BLaER1 (cell line): ENCODE measurements around the gene SEPTIN8.
"Not testable (repeated sequence)": the region's sequence is repeated elsewhere in the genome, so short reads cannot be mapped to it uniquely, and the experiment has no call there.

ENCODE experiments used
- H3K27ac ChIP-seq: shearing (Covaris generic); formaldehyde crosslinking; 2 replicates; pipeline ENCODE4 v1.8.1; 2022
- H3K27me3 ChIP-seq: shearing (Covaris generic); formaldehyde crosslinking; 2 replicates; pipeline ENCODE4 v1.8.1; 2022
- H3K36me3 ChIP-seq: shearing (Covaris generic); formaldehyde crosslinking; 2 replicates; pipeline ENCODE4 v1.8.1; 2022
- H3K4me1 ChIP-seq: shearing (Covaris generic); formaldehyde crosslinking; 2 replicates; pipeline ENCODE4 v1.8.1; 2022
- H3K4me2 ChIP-seq: shearing (Covaris generic); formaldehyde crosslinking; 2 replicates; pipeline ENCODE4 v1.8.1; 2022
- H3K4me3 ChIP-seq: shearing (Covaris generic); formaldehyde crosslinking; 2 replicates; pipeline ENCODE4 v1.8.1; 2022
- H3K9ac ChIP-seq: shearing (Covaris generic); formaldehyde crosslinking; 2 replicates; pipeline ENCODE4 v1.8.1; 2022
- H3K9me3 ChIP-seq: shearing (Covaris generic); formaldehyde crosslinking; 2 replicates; pipeline ENCODE4 v1.8.1; 2022
- H4K20me1 ChIP-seq: shearing (Covaris generic); formaldehyde crosslinking; 2 replicates; pipeline ENCODE4 v1.8.1; 2022
- Cebpa-rat ChIP-seq: shearing (Covaris generic); IDR thresholded peaks from 2 replicates; pipeline ENCODE4 v1.8.1; 2022

The SEPTIN8 gene

DNA sequence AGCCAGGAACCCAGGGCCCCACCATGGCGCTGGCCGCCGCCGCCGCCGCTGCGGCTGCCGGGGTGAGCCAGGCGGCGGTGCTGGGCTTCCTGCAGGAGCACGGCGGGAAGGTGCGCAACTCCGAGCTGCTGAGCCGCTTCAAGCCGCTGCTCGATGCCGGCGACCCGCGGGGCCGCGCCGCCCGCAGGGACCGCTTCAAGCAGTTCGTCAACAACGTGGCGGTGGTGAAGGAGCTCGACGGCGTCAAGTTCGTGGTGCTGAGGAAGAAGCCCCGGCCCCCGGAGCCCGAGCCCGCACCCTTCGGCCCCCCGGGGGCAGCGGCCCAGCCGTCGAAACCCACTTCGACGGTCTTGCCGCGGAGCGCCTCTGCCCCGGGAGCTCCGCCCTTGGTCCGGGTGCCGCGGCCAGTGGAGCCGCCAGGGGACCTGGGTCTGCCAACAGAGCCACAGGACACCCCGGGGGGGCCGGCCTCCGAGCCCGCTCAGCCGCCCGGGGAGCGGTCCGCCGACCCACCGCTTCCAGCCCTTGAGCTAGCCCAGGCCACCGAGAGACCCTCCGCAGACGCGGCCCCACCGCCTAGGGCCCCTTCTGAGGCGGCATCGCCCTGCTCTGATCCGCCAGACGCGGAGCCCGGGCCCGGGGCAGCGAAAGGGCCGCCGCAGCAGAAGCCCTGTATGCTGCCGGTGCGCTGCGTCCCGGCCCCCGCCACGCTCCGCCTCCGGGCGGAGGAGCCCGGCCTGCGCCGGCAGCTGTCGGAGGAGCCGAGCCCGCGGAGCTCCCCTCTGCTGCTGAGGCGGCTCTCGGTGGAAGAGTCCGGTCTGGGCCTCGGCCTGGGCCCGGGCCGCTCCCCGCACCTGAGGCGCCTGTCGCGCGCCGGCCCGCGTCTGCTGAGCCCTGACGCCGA, 36.8 kb upstream of the SEPTIN8 start:
- Histone ChIP-seq H3K27me3 (peaks cover 75% of the 10 kb centered on the region), H4K20me1 (peaks cover 26% of the 10 kb centered on the region), H3K27ac (no peak overlapping the region), H3K4me1 (peaks cover 13% of the 10 kb centered on the region), H3K9ac (no peak overlapping the region; the same call in 1 of the 2 replicates), H3K36me3 (no peaks in the 10 kb centered on the region), H3K9me3 (peaks cover 11% of the 10 kb centered on the region), H3K4me2 (peak overlapping the region; percentile 96), H3K4me3 (peak overlapping the region; percentile 68)
- TF ChIP-seq Cebpa-rat: no peak

DNA sequence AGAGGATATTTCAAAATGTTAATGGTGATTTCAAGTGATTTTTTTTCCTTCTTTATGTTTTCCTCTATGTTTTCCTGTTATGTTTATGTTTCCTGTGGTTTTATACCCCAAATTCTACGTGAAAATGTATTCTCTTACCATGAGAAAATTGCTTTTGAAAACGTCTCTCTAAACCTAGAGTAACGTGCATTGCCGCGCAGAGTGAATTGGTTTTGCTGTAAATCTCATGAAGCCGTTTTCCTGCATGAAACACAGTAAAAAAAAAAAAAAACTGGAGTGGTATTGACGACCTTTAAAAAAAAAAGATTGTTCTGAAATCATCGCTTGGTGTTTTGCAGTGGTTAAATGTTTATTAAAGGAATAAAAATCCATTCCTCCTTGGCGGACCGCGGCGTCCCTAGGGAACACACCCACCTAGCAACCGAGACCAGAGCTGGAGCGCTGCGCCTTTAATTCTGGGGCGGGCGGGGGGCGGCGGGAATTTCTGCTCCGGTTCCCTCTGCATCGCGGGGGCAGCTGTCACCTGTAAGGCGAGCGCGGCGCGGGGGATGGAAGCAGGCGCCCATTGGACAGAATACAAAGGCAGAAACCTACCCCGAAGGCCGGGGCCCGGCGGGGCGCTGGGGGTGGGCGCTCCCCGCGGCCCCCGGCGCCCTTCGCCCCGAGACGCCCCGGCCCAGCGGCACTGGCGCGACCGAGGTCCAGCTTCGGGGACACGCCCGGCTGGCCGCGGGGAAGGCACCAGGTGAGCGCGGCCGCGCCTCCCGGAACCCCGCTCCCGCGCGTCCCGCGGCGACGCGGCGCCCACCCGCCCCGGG, 36.0 kb upstream of the SEPTIN8 start, which contains the start of gene SOWAHA:
Gene SOWAHA (plus strand): TSS at position 522 of the 818 bp plus-strand sequence. CDS start 320 bp downstream, outside the sequence.
- Histone ChIP-seq H3K4me3 (peak within 1 kb of the TSS; percentile 68), H3K9ac (no peak within 1 kb of the TSS; the same call in 1 of the 2 replicates), H3K27ac (no peak within 1 kb of the TSS), H3K36me3 (no peaks in the 10 kb centered on the region), H3K4me1 (peaks cover 13% of the 10 kb centered on the region), H3K27me3 (peaks cover 67% of the 10 kb centered on the region), H4K20me1 (peaks cover 26% of the 10 kb centered on the region), H3K9me3 (peaks cover 11% of the 10 kb centered on the region), H3K4me2 (peak within 1 kb of the TSS; percentile 96)
- no peak for TF ChIP-seq Cebpa-rat

DNA sequence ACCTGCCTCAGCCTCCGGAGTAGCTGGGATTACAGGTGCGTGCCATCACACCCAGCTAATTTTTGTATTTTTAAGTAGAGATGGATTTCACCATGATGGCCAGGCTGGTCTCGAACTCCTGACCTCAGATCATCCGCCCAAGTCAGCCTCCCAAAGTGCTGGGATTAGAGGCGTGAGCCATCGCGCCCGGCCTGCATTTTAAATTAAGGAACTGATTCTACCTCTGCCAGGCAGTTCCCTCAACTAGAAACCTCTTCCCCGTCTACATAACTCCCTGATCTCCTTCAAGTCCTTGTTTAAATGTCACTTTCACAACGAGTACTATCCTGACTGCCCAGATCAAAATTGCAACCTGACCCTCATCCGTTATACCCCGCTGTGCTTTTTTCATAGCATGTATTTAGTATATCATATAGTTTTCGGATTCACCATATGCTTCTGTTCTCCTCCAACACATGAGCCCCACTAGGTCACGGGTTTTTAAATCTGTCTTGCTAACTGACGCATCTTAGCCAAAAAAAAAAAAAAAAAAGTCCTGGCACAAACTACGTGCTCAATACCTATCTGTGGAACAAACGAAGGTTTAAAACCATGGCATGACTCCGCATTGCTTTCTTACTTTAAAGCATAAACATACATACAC, 35.2 kb upstream of the SEPTIN8 start:
- peaks cover 11% of the 10 kb centered on the region for H3K9me3 ChIP-seq
- H3K4me3 ChIP-seq: no peak overlapping the region
- H3K4me1 ChIP-seq: peaks cover 20% of the 10 kb centered on the region
- peaks cover 59% of the 10 kb centered on the region for H3K27me3 ChIP-seq
- H4K20me1 ChIP-seq: peaks cover 26% of the 10 kb centered on the region
- no peak overlapping the region for H3K27ac ChIP-seq
- H3K4me2 ChIP-seq: no peak overlapping the region
- H3K36me3 ChIP-seq: no peaks in the 10 kb centered on the region
- H3K9ac ChIP-seq: no peak overlapping the region
- TF ChIP-seq Cebpa-rat: no peak

DNA sequence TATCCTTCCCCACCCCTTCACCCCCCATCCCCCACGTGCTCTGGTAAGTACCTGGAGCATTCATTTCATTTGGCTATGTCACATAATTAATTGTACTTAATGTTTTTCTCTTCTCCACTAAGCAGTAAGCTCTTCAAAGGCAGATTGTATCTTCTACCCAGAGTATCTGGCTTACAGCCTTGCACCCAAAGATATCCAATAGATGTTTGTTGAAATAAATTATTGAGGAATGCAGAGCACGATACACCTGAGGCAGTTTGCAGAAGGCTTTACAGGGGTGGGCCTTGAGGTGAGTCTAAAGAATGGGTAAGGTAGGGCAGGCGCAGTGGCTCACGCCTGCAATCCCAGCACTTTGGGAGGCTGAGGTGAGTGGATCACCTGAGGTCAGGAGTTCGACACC, 33.6 kb upstream of the SEPTIN8 start:
- H3K36me3 ChIP-seq: no peaks in the 10 kb centered on the region
- H3K9me3 ChIP-seq: peaks cover 11% of the 10 kb centered on the region
- no peak overlapping the region for H3K27ac ChIP-seq
- no peak overlapping the region for H3K9ac ChIP-seq
- peaks cover 30% of the 10 kb centered on the region for H3K4me1 ChIP-seq
- TF ChIP-seq Cebpa-rat: no peak
- peaks cover 54% of the 10 kb centered on the region for H3K27me3 ChIP-seq
- peaks cover 26% of the 10 kb centered on the region for H4K20me1 ChIP-seq
- H3K4me2 ChIP-seq: no peak overlapping the region
- H3K4me3 ChIP-seq: no peak overlapping the region

DNA sequence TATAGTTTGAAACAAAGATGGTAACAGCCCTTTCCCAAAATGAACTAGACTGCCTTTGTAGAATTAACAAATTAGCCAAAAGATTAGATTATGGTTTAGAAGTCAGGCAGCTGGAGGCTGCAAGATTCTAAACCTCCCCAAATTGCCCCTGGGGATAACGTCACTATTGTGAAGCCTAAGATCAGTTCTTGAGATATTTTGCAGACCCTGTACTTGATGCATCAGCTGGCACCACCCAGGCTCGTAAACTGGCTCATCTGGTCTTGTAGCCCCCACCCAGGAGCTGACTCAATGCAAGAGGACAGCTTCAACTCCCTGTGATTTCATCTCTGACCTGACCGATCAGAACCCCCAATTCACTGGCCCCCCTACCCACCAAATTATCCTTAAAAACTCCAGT, 31.8 kb upstream of the SEPTIN8 start:
- no peaks in the 10 kb centered on the region for H3K36me3 ChIP-seq
- TF ChIP-seq Cebpa-rat: no peak
- H3K27me3 ChIP-seq: peaks cover 36% of the 10 kb centered on the region
- no peak overlapping the region for H3K4me3 ChIP-seq
- H4K20me1 ChIP-seq: peaks cover 18% of the 10 kb centered on the region
- no peak overlapping the region for H3K4me2 ChIP-seq
- no peak overlapping the region for H3K9ac ChIP-seq
- H3K4me1 ChIP-seq: peaks cover 34% of the 10 kb centered on the region
- no peak overlapping the region for H3K27ac ChIP-seq
- peaks cover 1% of the 10 kb centered on the region for H3K9me3 ChIP-seq

DNA sequence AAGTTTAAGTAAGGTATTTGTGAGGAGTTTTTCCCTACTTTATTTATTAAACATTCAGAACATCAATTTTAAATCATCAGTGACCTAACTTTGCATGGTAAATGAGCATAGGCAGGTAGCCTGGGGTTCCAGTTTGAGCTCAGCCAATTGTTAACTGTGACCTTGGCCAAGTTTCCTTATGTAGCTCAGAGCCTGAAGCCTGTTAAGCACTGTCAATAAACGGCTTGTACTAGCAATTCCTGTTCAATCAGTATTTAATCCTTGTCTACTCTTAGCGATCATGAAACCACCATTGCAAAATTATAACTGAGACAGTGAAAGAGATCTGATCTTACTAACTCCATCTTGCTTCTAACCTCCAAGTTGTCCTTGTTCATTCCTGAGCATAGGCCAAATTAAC, 31.4 kb upstream of the SEPTIN8 start:
- H3K27ac ChIP-seq: no peak overlapping the region
- no peak overlapping the region for H3K4me2 ChIP-seq
- no peak for TF ChIP-seq Cebpa-rat

DNA sequence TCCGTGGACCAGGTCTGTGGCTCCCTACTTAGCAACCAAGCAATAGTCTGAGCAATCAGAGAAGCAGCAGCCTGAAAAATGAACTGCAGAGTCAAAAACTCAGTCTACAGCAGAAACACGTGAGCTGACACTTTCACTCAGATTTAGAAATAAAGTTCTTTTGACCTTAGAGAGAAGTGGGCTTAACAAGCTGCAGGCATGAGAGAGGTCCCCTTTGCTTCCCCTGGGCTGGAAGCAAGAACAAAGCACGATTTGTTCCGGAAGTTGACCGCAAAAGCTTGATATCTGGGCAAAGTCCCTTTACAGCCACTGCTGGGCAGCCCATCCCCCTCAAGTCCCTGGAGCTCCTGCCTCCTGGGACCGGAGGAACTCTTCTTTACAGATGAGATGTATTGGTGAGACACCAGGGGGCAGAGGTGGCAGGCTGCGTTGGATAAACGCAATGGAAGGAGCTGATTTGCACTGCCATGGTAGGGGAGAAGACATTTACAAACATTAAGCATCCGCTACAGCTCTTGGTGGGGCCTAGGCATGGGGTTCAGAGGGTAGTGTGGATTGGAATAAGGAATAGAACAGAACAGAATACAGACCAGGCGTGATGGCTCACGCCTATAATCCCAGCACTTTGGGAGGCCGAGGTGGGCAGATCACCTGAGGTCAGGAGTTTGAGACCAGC, 30.3 kb upstream of the SEPTIN8 start:
- H3K36me3 ChIP-seq: no peaks in the 10 kb centered on the region
- no peak overlapping the region for H3K4me3 ChIP-seq
- H3K9me3 ChIP-seq: no peaks in the 10 kb centered on the region
- H3K9ac ChIP-seq: peak overlapping the region; percentile 21; the same call in 1 of the 2 replicates
- H3K4me2 ChIP-seq: peak overlapping the region; percentile 76
- H3K4me1 ChIP-seq: peaks cover 22% of the 10 kb centered on the region
- TF ChIP-seq Cebpa-rat: no peak
- no peak overlapping the region for H3K27ac ChIP-seq
- H4K20me1 ChIP-seq: 0 out of 2 replicates have a peak, but pooled peaks cover 3% of the 10 kb centered on the region
- H3K27me3 ChIP-seq: peaks cover 21% of the 10 kb centered on the region

More for the DNA sequence above, 31.4 kb upstream of the SEPTIN8 start:
- H4K20me1 ChIP-seq: peaks cover 13% of the 10 kb centered on the region; the same call in 1 of the 2 replicates
- H3K9me3 ChIP-seq: no peaks in the 10 kb centered on the region
- no peak overlapping the region for H3K4me3 ChIP-seq
- peaks cover 30% of the 10 kb centered on the region for H3K4me1 ChIP-seq
- H3K36me3 ChIP-seq: no peaks in the 10 kb centered on the region
- no peak overlapping the region for H3K9ac ChIP-seq
- peaks cover 32% of the 10 kb centered on the region for H3K27me3 ChIP-seq

DNA sequence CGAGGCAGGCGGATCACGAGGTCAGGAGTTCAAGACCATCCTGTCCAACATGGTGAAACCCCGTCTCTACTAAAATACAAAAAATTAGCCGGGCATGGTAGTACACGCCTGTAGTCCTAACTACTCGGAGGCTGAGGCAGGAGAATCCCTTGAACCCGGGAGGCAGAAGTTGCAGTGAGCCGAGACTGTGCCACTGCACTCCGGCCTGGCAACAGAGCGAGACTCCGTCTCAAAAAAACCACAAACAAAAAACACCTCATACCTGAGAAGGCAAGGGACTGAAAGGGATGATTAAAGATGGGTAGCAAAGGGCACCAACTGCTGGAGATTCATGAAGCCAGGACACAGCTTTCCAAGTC, 29.7 kb upstream of the SEPTIN8 start:
- peak overlapping the region; percentile 76 for H3K4me2 ChIP-seq
- peaks cover 22% of the 10 kb centered on the region for H3K4me1 ChIP-seq
- not testable (repeated sequence) for H3K4me3 ChIP-seq, H3K9me3 ChIP-seq, H3K27ac ChIP-seq, H3K36me3 ChIP-seq, H4K20me1 ChIP-seq
- H3K27me3 ChIP-seq: peaks cover 16% of the 10 kb centered on the region
- H3K9ac ChIP-seq: peak overlapping the region; percentile 21; the same call in 1 of the 2 replicates

DNA sequence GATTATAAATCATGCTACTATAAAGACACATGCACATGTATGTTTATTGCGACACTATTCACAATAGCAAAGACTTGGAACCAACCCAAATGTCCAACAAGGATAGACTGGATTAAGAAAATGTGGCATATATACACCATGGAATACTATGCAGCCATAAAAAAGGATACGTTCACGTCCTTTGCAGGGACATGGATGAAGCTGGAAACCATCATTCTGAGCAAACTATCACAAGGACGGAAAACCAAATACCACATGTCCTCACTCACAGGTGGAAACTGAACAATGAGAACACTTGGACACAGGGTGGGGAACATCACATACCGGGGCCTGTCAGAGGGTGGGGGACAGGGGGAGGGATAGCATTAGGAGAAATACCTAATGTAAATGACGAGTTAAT, 28.8 kb upstream of the SEPTIN8 start:
- H3K9me3 ChIP-seq, H3K4me2 ChIP-seq, H3K4me3 ChIP-seq, H3K9ac ChIP-seq, H4K20me1 ChIP-seq, H3K27me3 ChIP-seq, H3K36me3 ChIP-seq, H3K27ac ChIP-seq: not testable (repeated sequence)
- H3K4me1 ChIP-seq: peaks cover 22% of the 10 kb centered on the region

DNA sequence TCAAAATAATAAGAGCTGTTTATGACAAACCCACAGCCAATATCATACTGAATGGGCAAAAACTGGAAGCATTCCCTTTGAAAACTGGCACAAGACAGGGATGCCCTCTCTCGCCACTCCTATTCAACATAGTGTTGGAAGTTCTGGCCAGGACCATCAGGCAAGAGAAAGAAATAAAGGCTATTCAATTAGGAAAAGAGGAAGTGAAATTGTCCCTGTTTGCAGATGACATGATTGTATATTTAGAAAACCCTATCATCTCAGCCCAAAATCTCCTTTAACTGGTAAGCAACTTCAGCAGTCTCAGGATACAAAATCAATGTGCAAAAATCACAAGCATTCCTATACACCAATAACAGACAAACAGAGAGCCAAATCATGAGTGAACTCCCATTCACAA, 27.2 kb upstream of the SEPTIN8 start:
- Histone ChIP-seq H3K4me1 (peaks cover 22% of the 10 kb centered on the region), H3K4me2 (peak overlapping the region; percentile 14; the same call in 1 of the 2 replicates)
- not testable (repeated sequence) for H3K9me3 ChIP-seq, H3K27me3 ChIP-seq, H3K27ac ChIP-seq, H3K4me3 ChIP-seq, H3K9ac ChIP-seq, H3K36me3 ChIP-seq, H4K20me1 ChIP-seq
